Stimulated activated memory B cell treated with anti-CD40 and anti-IgM and Interleukin-4, amounts not matched to agents 10 μg/mL and 1 μg/mL and 100 μg/mL, for 72 hours (primary cell): Measurements from ENCODE around the gene HOXB2.

Experiments
- ATAC-seq: fragments of 150-1000 bp; cut with Tn5 transposase; 2 replicates; pipeline ENCODE4 v1.10.0; 2021
- H3K27ac Mint-ChIP-seq: one replicate; pipeline ENCODE4 v1.8.0; 2022; ENCODE audit warnings: mild to moderate bottlenecking, mixed read lengths
- H3K27me3 Mint-ChIP-seq: one replicate; pipeline ENCODE4 v1.8.0; 2022; ENCODE audit warnings: mixed read lengths
- H3K36me3 Mint-ChIP-seq: one replicate; pipeline ENCODE4 v1.8.0; 2022; ENCODE audit warnings: mixed read lengths
- H3K4me1 Mint-ChIP-seq: one replicate; pipeline ENCODE4 v1.8.0; 2022; ENCODE audit warnings: mixed read lengths
- H3K4me3 Mint-ChIP-seq: one replicate; pipeline ENCODE4 v1.8.0; 2022; ENCODE audit warnings: mild to moderate bottlenecking, moderate library complexity, mixed read lengths
- H3K9me3 Mint-ChIP-seq: one replicate; pipeline ENCODE4 v1.8.0; 2022; ENCODE audit warnings: mixed read lengths

The HOXB2 gene

DNA sequence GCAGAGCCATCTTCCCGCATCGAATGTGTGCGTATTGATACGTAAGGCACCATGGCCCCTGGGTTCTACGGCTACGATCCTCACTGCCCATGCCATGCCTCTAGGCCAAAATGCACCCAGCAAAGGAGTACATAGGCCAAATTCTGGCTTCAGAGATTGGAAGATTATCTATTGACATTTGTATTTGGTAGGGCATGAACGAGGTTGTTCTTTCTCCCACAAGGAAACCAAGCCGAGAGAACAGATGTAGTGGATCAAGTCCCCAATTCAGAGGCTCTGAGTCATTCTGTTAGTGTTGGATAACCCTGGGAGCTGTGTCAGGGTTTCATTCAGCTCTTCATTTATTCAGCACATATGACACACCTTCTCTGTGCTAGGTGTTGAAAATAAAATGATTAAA lies 50.6 kb downstream of the HOXB2 start:
- Mint-ChIP-seq H3K36me3 (no peaks in the 10 kb centered on the region), H3K4me1 (peaks cover 24% of the 10 kb centered on the region), H3K9me3 (no peaks in the 10 kb centered on the region), H3K4me3 (no peak overlapping the region), H3K27ac (no peak overlapping the region), H3K27me3 (peaks cover 51% of the 10 kb centered on the region)
- no peak for ATAC-seq
